Mesothelial cell of epicardium (in vitro differentiated cells): Measurements from ENCODE around the gene SH3GLB1. TPM values are rescaled to one million over a fixed set of nuclear protein-coding genes. Genes with fewer than 3 reads are reported as not detected.

Source experiments
- DNase-seq, 2 experiments: peaks; one replicate each; pipeline ENCODE4 v3.0.0; 2021; ENCODE audit warnings: low spot score in 2 of 2; ENCODE audit not compliant: unreplicated experiment in 2 of 2
- H3K27ac Mint-ChIP-seq: 2 replicates; pipeline ENCODE4 v1.8.0; 2021; ENCODE audit warnings: mixed read lengths
- H3K27me3 Mint-ChIP-seq: 2 replicates; pipeline ENCODE4 v1.8.0; 2021; ENCODE audit warnings: low read depth, mixed read lengths
- H3K36me3 Mint-ChIP-seq: 2 replicates; pipeline ENCODE4 v1.8.0; 2021; ENCODE audit warnings: mixed read lengths
- H3K4me1 Mint-ChIP-seq: 2 replicates; pipeline ENCODE4 v1.8.0; 2021; ENCODE audit warnings: mixed read lengths
- H3K4me3 Mint-ChIP-seq: 2 replicates; pipeline ENCODE4 v1.8.0; 2021; ENCODE audit warnings: mild to moderate bottlenecking, moderate library complexity, mixed read lengths
- H3K9me3 Mint-ChIP-seq: 2 replicates; pipeline ENCODE4 v1.8.0; 2021; ENCODE audit warnings: mixed read lengths
- CTCF ChIP-seq: fragments of 200-600 bp; sonication (generic); IDR thresholded peaks from one replicate; pipeline ENCODE4 v1.5.0; 2021; ENCODE audit warnings: antibody characterized with exemption; ENCODE audit not compliant: unreplicated experiment
- total RNA-seq: library from RNA; stranded (reverse); gene quantifications from 3 replicates; pipeline ENCODE4 v1.2.1, GENCODE V29; 2021

The SH3GLB1 gene
- total RNA-seq, 1 donor from 2014 or later, result 59.4 TPM

- H3K36me3 Mint-ChIP-seq, result peaks cover 23% of the 10 kb centered on the region
- no peak overlapping the region for H3K27ac Mint-ChIP-seq
- peaks cover 3% of the 10 kb centered on the region for H3K9me3 Mint-ChIP-seq
- TF ChIP-seq CTCF, result no peak
- DNase-seq, result no peak
- H3K4me1 Mint-ChIP-seq, result peaks cover 4% of the 10 kb centered on the region
- H3K4me3 Mint-ChIP-seq, result no peak overlapping the region
- H3K27me3 Mint-ChIP-seq, result no peaks in the 10 kb centered on the region
Observed at GRCh38 chr1:86739648-86740509, 35.5 kb downstream of the SH3GLB1 start.

- no peak overlapping the region for H3K27ac Mint-ChIP-seq
- no peak overlapping the region for H3K4me3 Mint-ChIP-seq
- peaks cover 3% of the 10 kb centered on the region for H3K9me3 Mint-ChIP-seq
- peak; percentile 74 for TF ChIP-seq CTCF
- DNase-seq, result no peak
- H3K27me3 Mint-ChIP-seq, result no peaks in the 10 kb centered on the region
- H3K4me1 Mint-ChIP-seq, result peaks cover 4% of the 10 kb centered on the region
- peaks cover 15% of the 10 kb centered on the region for H3K36me3 Mint-ChIP-seq
Observed at GRCh38 chr1:86741947-86742572, 37.7 kb downstream of the SH3GLB1 start.

- H3K4me1 Mint-ChIP-seq, result peaks cover 14% of the 10 kb centered on the region
- no peaks in the 10 kb centered on the region for H3K9me3 Mint-ChIP-seq
- peaks cover 10% of the 10 kb centered on the region for H3K36me3 Mint-ChIP-seq
- TF ChIP-seq CTCF, result no peak
- peaks cover 5% of the 10 kb centered on the region for H3K27me3 Mint-ChIP-seq
- no peak overlapping the region for H3K27ac Mint-ChIP-seq
- H3K4me3 Mint-ChIP-seq, result no peak overlapping the region
- no peak for DNase-seq
Observed at GRCh38 chr1:86747304-86747703, 42.9 kb downstream of the SH3GLB1 start.

GRCh38 chr1:86748622-86749373, 44.4 kb downstream of the SH3GLB1 start:
- H3K4me3 Mint-ChIP-seq, result no peak overlapping the region
- no peak overlapping the region for H3K27ac Mint-ChIP-seq
- H3K36me3 Mint-ChIP-seq, result peaks cover 9% of the 10 kb centered on the region
- no peaks in the 10 kb centered on the region for H3K9me3 Mint-ChIP-seq
- peaks cover 11% of the 10 kb centered on the region for H3K27me3 Mint-ChIP-seq
- H3K4me1 Mint-ChIP-seq, result peaks cover 14% of the 10 kb centered on the region
- DNase-seq, result no peak
- TF ChIP-seq CTCF, result no peak

- no peak overlapping the region for H3K27ac Mint-ChIP-seq
- no peak for DNase-seq
- no peak overlapping the region for H3K4me3 Mint-ChIP-seq
Observed at GRCh38 chr1:86750076-86750475, 45.7 kb downstream of the SH3GLB1 start.

More at GRCh38 chr1:86750076-86750475, 45.7 kb downstream of the SH3GLB1 start:
- H3K4me1 Mint-ChIP-seq, result peaks cover 14% of the 10 kb centered on the region
- no peak for TF ChIP-seq CTCF
- peaks cover 20% of the 10 kb centered on the region for H3K27me3 Mint-ChIP-seq
- no peaks in the 10 kb centered on the region for H3K9me3 Mint-ChIP-seq
- H3K36me3 Mint-ChIP-seq, result peaks cover 4% of the 10 kb centered on the region
